ENCODE results near the gene GPX4.

Gene GPX4

GRCh38 chr19:1084024-1084868 is 19.5 kb upstream of the GPX4 start:
- Mint-ChIP-seq H3K9me3 (no peaks in the 10 kb centered on the region), H3K36me3 (peaks cover 55% of the 10 kb centered on the region), H3K4me3 (peak overlapping the region; percentile 10), H3K4me1 (peaks cover 79% of the 10 kb centered on the region), H3K27me3 (peaks cover 8% of the 10 kb centered on the region), H3K27ac (peak overlapping the region; percentile 84)
- no peak for DNase-seq
- CTCF ChIA-PET: interaction anchor here (0.9 to 1.0 kb wide), 2 partner anchors 10 to 17 kb away, joined by 3 read pairs; partner anchors contain the start of gene ARHGAP45

DNA sequence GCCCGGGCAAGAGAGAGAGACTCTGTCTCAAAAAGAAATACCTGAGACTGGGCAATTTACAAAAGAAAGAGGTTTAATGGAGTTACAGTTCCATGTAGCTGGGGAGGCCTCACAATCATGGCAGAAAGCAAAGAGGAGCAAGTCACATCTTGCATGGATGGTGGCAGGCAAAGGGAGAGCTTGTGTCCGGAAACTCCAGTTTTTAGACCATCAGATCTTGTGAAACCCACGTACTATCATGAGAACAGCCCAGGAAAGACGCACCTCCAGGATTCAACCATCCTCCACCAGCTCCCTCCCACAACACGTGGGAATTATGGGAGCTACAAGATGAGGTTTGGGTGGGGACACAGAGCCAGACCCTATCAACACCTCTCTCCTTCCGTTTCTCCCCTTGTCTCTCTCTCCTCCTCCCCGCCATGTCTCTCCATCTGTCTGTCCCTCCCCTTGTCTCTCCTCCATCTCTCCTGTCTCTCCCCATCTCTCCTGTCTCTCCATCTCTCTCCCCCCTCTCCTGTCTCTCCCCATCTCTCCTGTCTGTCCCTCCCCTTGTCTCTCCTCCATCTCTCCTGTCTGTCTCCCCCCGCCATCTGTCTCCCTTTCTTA is 18.6 kb upstream of the GPX4 start:
- CTCF ChIA-PET: interaction anchor here (1.0 kb wide), 1 partner anchor 18 kb away, joined by 3 read pairs; the partner anchor contains the start of gene ARHGAP45
- H3K27me3 Mint-ChIP-seq: peaks cover 5% of the 10 kb centered on the region
- H3K9me3 Mint-ChIP-seq: no peaks in the 10 kb centered on the region
- peak overlapping the region; percentile 26 for H3K4me3 Mint-ChIP-seq
- peaks cover 72% of the 10 kb centered on the region for H3K4me1 Mint-ChIP-seq
- no peak for DNase-seq
- H3K27ac Mint-ChIP-seq: peak overlapping the region; percentile 84
- H3K36me3 Mint-ChIP-seq: peaks cover 46% of the 10 kb centered on the region

GRCh38 chr19:1085676-1086442 is 17.9 kb upstream of the GPX4 start:
- H3K36me3 Mint-ChIP-seq: peaks cover 43% of the 10 kb centered on the region
- peaks cover 5% of the 10 kb centered on the region for H3K27me3 Mint-ChIP-seq
- CTCF ChIA-PET: interaction anchor here (0.6 to 1.6 kb wide), 3 partner anchors 9 to 181 kb away, joined by 3 to 4 read pairs (median 3); no protein-coding TSS in a partner anchor
- H3K4me3 Mint-ChIP-seq: peak overlapping the region; percentile 26
- peak overlapping the region; percentile 84 for H3K27ac Mint-ChIP-seq
- H3K4me1 Mint-ChIP-seq: peaks cover 69% of the 10 kb centered on the region
- no peak for DNase-seq
- no peaks in the 10 kb centered on the region for H3K9me3 Mint-ChIP-seq

- H3K4me1 Mint-ChIP-seq: peaks cover 64% of the 10 kb centered on the region
- peak overlapping the region; percentile 78 for H3K27ac Mint-ChIP-seq
- peaks cover 5% of the 10 kb centered on the region for H3K27me3 Mint-ChIP-seq
- H3K9me3 Mint-ChIP-seq: no peaks in the 10 kb centered on the region
- no peak overlapping the region for H3K4me3 Mint-ChIP-seq
- CTCF ChIA-PET: interaction anchor here (0.6 to 1.6 kb wide), 4 partner anchors 10 to 180 kb away, joined by 3 to 4 read pairs (median 4); no protein-coding TSS in a partner anchor
- DNase-seq: no peak
- H3K36me3 Mint-ChIP-seq: peaks cover 39% of the 10 kb centered on the region
Observed at GRCh38 chr19:1086613-1087012, 17.2 kb upstream of the GPX4 start.

GRCh38 chr19:1087813-1088415 is 15.9 kb upstream of the GPX4 start:
- no peaks in the 10 kb centered on the region for H3K9me3 Mint-ChIP-seq
- H3K27ac Mint-ChIP-seq: peak overlapping the region; percentile 88
- CTCF ChIA-PET: interaction anchor here (0.8 to 1.2 kb wide), 3 partner anchors 15 to 30 kb away, joined by 3 to 5 read pairs (median 3); no protein-coding TSS in a partner anchor
- peaks cover 55% of the 10 kb centered on the region for H3K4me1 Mint-ChIP-seq
- H3K4me3 Mint-ChIP-seq: peak overlapping the region; percentile 49
- peak; percentile 70 for DNase-seq
- H3K27me3 Mint-ChIP-seq: peaks cover 5% of the 10 kb centered on the region
- H3K36me3 Mint-ChIP-seq: peaks cover 34% of the 10 kb centered on the region

GRCh38 chr19:1088416-1089010 is 15.3 kb upstream of the GPX4 start:
- CTCF ChIA-PET: interaction anchor here (0.6 to 1.8 kb wide), 3 partner anchors 10 to 60 kb away, joined by 3 to 5 read pairs (median 4); no protein-coding TSS in a partner anchor
- Mint-ChIP-seq H3K9me3 (no peaks in the 10 kb centered on the region), H3K4me1 (peaks cover 57% of the 10 kb centered on the region), H3K27ac (peak overlapping the region; percentile 88), H3K36me3 (peaks cover 35% of the 10 kb centered on the region), H3K27me3 (peaks cover 5% of the 10 kb centered on the region), H3K4me3 (peak overlapping the region; percentile 49)
- DNase-seq: peak; percentile 58

- peaks cover 5% of the 10 kb centered on the region for H3K27me3 Mint-ChIP-seq
- CTCF ChIA-PET: interaction anchor here (0.6 to 1.8 kb wide), 2 partner anchors 11 to 61 kb away, joined by 3 to 4 read pairs; no protein-coding TSS in a partner anchor
- no peaks in the 10 kb centered on the region for H3K9me3 Mint-ChIP-seq
- H3K36me3 Mint-ChIP-seq: peaks cover 31% of the 10 kb centered on the region
- peak overlapping the region; percentile 88 for H3K27ac Mint-ChIP-seq
- no peak overlapping the region for H3K4me3 Mint-ChIP-seq
- peaks cover 59% of the 10 kb centered on the region for H3K4me1 Mint-ChIP-seq
- no peak for DNase-seq
Observed at GRCh38 chr19:1089126-1089771, 14.5 kb upstream of the GPX4 start.

DNA sequence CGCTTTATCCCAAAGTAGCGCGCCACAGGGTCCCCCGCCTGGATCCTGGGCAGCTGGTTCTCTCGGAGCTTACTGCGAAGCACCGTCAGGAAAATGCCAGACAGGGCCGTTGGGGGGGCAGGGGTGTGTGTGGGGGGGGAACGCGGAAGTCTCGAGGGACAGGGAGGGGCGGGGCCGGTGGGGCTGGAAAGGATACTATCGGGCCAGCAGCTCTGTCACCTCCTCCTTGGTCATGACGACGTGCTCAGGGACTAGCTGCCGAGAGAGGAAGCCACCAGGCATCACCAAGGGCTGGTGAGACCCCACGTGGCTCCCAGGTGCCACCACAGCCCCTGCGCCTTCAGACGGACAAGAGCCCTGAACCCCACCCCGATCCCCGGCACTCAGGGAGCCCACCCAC is 13.9 kb upstream of the GPX4 start:
- peak overlapping the region; percentile 88 for H3K27ac Mint-ChIP-seq
- H3K9me3 Mint-ChIP-seq: no peaks in the 10 kb centered on the region
- DNase-seq: peak; percentile 49
- peaks cover 5% of the 10 kb centered on the region for H3K27me3 Mint-ChIP-seq
- peaks cover 57% of the 10 kb centered on the region for H3K4me1 Mint-ChIP-seq
- CTCF ChIA-PET: interaction anchor here (1.8 kb wide), 1 partner anchor 11 kb away, joined by 4 read pairs; no protein-coding TSS in a partner anchor
- H3K36me3 Mint-ChIP-seq: peaks cover 27% of the 10 kb centered on the region
- H3K4me3 Mint-ChIP-seq: no peak overlapping the region

DNA sequence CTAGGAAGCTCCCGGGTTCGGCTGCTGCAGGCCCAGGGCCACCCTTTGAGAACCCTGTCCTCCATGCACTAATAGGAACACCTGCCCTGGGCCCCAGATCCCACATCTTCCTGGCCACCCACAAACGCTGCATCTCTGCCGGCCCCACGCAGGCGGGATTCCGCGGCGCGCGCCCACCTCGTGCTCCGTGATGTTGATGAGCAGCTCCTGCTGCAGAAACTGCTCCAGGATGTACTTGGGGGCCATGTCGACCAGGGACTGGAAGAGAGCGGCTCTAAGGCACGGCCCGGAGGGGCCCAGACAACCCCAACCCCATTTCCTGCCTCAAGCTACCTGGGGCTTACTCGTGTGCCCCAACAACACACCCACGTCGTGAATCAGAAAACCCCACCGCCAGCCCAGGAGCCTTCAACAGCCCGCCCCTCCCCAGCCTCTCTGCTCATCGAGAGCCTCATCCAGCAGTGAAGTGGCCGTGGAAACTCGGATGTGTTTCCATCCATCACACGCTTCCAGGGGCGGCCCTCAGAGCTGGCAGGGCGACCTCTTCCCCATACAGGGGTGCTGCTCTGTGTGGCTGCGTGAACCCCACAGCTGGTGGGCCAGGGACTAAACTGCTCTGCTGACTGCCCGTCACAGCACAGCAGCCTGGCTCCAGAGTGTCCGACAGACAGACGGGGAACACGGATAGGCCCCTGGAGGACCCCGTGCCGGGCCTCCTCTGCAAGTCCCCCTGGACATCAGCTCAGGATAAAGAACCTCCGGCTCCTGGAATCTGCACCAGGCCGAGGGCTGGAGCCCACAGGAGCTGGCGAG is 12.9 kb upstream of the GPX4 start:
- DNase-seq: no peak
- no peaks in the 10 kb centered on the region for H3K9me3 Mint-ChIP-seq
- H3K27me3 Mint-ChIP-seq: peaks cover 5% of the 10 kb centered on the region
- peaks cover 20% of the 10 kb centered on the region for H3K36me3 Mint-ChIP-seq
- peaks cover 57% of the 10 kb centered on the region for H3K4me1 Mint-ChIP-seq
- CTCF ChIA-PET: interaction anchor here (0.6 kb wide), 1 partner anchor 153 kb away, joined by 3 read pairs; no protein-coding TSS in a partner anchor
- H3K27ac Mint-ChIP-seq: peak overlapping the region; percentile 55
- peak overlapping the region; percentile 26 for H3K4me3 Mint-ChIP-seq

- peaks cover 18% of the 10 kb centered on the region for H3K36me3 Mint-ChIP-seq
Observed at GRCh38 chr19:1091544-1092175, 12.1 kb upstream of the GPX4 start.

DNA sequence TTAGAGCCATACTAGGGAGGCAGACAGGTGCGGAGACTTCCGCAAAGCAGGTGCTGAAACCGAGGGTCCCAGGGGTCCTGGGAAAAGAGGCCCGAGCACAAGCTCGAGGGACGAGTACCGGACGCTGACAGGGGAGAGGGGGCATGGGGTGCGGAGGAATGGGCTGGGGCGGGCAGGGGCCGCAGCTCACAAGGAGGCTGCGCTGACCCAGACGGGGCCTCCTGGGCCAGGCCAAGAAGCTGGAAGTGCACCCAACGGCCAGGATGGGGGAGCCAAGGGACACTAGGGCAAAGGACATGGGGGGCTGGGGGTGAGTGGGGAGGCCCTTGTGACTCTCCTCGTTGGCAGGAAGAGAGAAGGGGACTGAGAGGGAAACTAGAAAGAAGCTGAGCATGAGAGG is 10.5 kb upstream of the GPX4 start:
- Mint-ChIP-seq H3K27ac (no peak overlapping the region), H3K4me1 (peaks cover 57% of the 10 kb centered on the region)
- CTCF ChIA-PET: interaction anchor here (1.3 kb wide), 1 partner anchor 9 kb away, joined by 3 read pairs; no protein-coding TSS in a partner anchor

More at GRCh38 chr19:1091544-1092175, 12.1 kb upstream of the GPX4 start:
- CTCF ChIA-PET: no interaction called here
- DNase-seq: no peak
- Mint-ChIP-seq H3K27ac (peak overlapping the region; percentile 5), H3K4me1 (peaks cover 59% of the 10 kb centered on the region), H3K9me3 (no peaks in the 10 kb centered on the region), H3K4me3 (no peak overlapping the region), H3K27me3 (peaks cover 5% of the 10 kb centered on the region)

More for the DNA sequence above, 10.5 kb upstream of the GPX4 start:
- peak overlapping the region; percentile 94 for H3K4me3 Mint-ChIP-seq
- no peak for DNase-seq
- H3K36me3 Mint-ChIP-seq: peaks cover 11% of the 10 kb centered on the region
- H3K9me3 Mint-ChIP-seq: no peaks in the 10 kb centered on the region
- peaks cover 4% of the 10 kb centered on the region for H3K27me3 Mint-ChIP-seq
